ENCODE results near the gene MRPS9.

MRPS9 gene

GRCh38 chr2:105112345-105112744 is 74.5 kb downstream of the MRPS9 start:
- Histone ChIP-seq H3K36me3 (replicated peaks) (no peaks in the 10 kb centered on the region), H3K27ac (no peak overlapping the region), H3K4me3 (ENCODE audit: low read depth, low read length) (no peak overlapping the region), H3K27me3 (replicated peaks) (no peaks in the 10 kb centered on the region)
- TF ChIP-seq, protein P1, sequence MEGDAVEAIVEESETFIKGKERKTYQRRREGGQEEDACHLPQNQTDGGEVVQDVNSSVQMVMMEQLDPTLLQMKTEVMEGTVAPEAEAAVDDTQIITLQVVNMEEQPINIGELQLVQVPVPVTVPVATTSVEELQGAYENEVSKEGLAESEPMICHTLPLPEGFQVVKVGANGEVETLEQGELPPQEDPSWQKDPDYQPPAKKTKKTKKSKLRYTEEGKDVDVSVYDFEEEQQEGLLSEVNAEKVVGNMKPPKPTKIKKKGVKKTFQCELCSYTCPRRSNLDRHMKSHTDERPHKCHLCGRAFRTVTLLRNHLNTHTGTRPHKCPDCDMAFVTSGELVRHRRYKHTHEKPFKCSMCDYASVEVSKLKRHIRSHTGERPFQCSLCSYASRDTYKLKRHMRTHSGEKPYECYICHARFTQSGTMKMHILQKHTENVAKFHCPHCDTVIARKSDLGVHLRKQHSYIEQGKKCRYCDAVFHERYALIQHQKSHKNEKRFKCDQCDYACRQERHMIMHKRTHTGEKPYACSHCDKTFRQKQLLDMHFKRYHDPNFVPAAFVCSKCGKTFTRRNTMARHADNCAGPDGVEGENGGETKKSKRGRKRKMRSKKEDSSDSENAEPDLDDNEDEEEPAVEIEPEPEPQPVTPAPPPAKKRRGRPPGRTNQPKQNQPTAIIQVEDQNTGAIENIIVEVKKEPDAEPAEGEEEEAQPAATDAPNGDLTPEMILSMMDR (IDR thresholded peaks at IDR 0.05; ENCODE audit: low read depth, low read length, missing control alignments) = no peak
- no peak for DNase-seq
- in situ Hi-C loops (cut with HindIII; ENCODE audit: low pct_ligation_motif_present, low sequenced_read_pairs) = loop anchor here (25.0 kb wide), 1 partner anchor 125 kb away; the partner anchor contains the start of gene GPR45

GRCh38 chr2:105113616-105114291 is 75.9 kb downstream of the MRPS9 start:
- in situ Hi-C loops (cut with HindIII; ENCODE audit: low pct_ligation_motif_present, low sequenced_read_pairs) = loop anchor here (25.0 kb wide), 1 partner anchor 124 kb away; the partner anchor contains the start of gene GPR45
- DNase-seq = no peak
- no peak overlapping the region for H3K27ac ChIP-seq
- H3K4me3 ChIP-seq (ENCODE audit: low read depth, low read length) = no peak overlapping the region
- no peaks in the 10 kb centered on the region for H3K36me3 ChIP-seq (replicated peaks)
- H3K27me3 ChIP-seq (replicated peaks) = no peaks in the 10 kb centered on the region
- TF ChIP-seq, protein P1 (IDR thresholded peaks at IDR 0.05; ENCODE audit: low read depth, low read length, missing control alignments) = no peak

DNA sequence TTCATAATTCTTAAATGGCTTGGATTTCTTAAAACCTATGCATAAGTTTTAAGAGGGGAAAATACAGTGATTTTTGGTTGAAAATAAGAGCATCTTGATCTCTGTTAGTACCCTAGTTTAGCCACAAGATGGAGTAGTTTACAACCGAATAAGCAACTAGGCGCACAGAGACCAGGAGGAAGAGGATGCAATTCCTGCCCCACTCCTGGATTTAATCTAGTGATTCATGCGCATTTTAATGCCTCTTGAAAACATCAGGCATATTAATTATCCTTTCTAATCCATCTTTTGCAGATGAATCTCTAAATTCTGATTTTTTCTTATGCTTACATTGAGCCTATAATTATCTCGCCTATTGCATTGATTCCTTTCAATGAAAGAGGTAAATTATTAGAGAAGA is 76.7 kb downstream of the MRPS9 start:
- Histone ChIP-seq H3K4me3 (ENCODE audit: low read depth, low read length) (no peak overlapping the region), H3K27ac (no peak overlapping the region), H3K27me3 (replicated peaks) (no peaks in the 10 kb centered on the region), H3K36me3 (replicated peaks) (no peaks in the 10 kb centered on the region)
- in situ Hi-C loops (cut with HindIII; ENCODE audit: low pct_ligation_motif_present, low sequenced_read_pairs) = loop anchor here (25.0 kb wide), 1 partner anchor 123 kb away; the partner anchor contains the start of gene GPR45
- TF ChIP-seq, protein P1 (IDR thresholded peaks at IDR 0.05; ENCODE audit: low read depth, low read length, missing control alignments) = peak; percentile 71
- DNase-seq = peak; percentile 36

DNA sequence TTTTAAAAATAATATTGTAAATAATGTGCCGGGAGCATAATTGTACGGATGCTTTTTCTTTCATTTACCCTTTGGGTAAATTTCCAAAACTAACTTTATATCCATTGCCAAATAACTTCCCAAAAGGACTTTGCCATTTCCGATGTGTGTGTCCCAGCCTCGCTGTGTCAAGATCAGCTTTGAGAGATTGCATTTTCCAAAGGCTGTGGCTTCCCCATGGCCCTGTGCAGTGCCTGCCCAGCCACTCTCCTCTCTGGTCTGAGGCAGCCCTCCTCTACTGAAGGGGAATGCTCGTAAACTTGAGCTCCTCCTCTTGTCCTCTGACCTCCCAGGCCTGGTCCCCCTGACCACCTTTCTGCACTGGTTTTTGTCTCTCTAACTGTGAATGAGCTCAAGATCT is 78.5 kb downstream of the MRPS9 start:
- Histone ChIP-seq H3K36me3 (replicated peaks) (no peaks in the 10 kb centered on the region), H3K4me3 (ENCODE audit: low read depth, low read length) (no peak overlapping the region), H3K27me3 (replicated peaks) (no peaks in the 10 kb centered on the region), H3K27ac (no peak overlapping the region)
- no peak for DNase-seq
- in situ Hi-C loops (cut with HindIII; ENCODE audit: low pct_ligation_motif_present, low sequenced_read_pairs) = loop anchor here (25.0 kb wide), 1 partner anchor 121 kb away; the partner anchor contains the start of gene GPR45
- TF ChIP-seq, protein P1 (IDR thresholded peaks at IDR 0.05; ENCODE audit: low read depth, low read length, missing control alignments) = no peak

GRCh38 chr2:105117565-105117964 is 79.7 kb downstream of the MRPS9 start:
- in situ Hi-C loops (cut with HindIII; ENCODE audit: low pct_ligation_motif_present, low sequenced_read_pairs) = loop anchor here (25.0 kb wide), 1 partner anchor 120 kb away; the partner anchor contains the start of gene GPR45
- no peak overlapping the region for H3K27ac ChIP-seq
- TF ChIP-seq, protein P1 (IDR thresholded peaks at IDR 0.05; ENCODE audit: low read depth, low read length, missing control alignments) = no peak
- H3K27me3 ChIP-seq (replicated peaks) = no peaks in the 10 kb centered on the region
- DNase-seq = no peak
- H3K4me3 ChIP-seq (ENCODE audit: low read depth, low read length) = no peak overlapping the region
- no peaks in the 10 kb centered on the region for H3K36me3 ChIP-seq (replicated peaks)

All from brain microvascular endothelial cell (primary cell).